GM06990 (cell line): ENCODE results near the gene ZNF445.
"Not testable (repeated sequence)": the region's sequence is repeated elsewhere in the genome, so short reads cannot be mapped to it uniquely, and the experiment has no call there.

Experiments used
- DNase-seq: peaks from one replicate; pipeline ENCODE4 v3.0.0-alpha.2; 2011; ENCODE audit not compliant: insufficient read length; ENCODE audit errors: extremely low read depth
- H3K27me3 ChIP-seq: replicated peaks from 2 replicates; pipeline ENCODE4 v1.6.0; 2011; ENCODE audit warnings: low read length; ENCODE audit not compliant: control insufficient read depth, insufficient read depth
- H3K36me3 ChIP-seq: 2 replicates; pipeline ENCODE4 v1.5.1; 2011; ENCODE audit warnings: low read length; ENCODE audit not compliant: control insufficient read depth, insufficient read depth
- H3K4me3 ChIP-seq: replicated peaks from 2 replicates; pipeline ENCODE4 v1.5.1; 2011; ENCODE audit warnings: low read depth, mild to moderate bottlenecking, control low read depth, low read length
- CTCF ChIP-seq: IDR thresholded peaks from 2 replicates; pipeline ENCODE4 v1.5.1; 2011; ENCODE audit warnings: low read length, control low read depth, mild to moderate bottlenecking, inconsistent platforms; ENCODE audit not compliant: insufficient read depth, poor library complexity, severe bottlenecking

Gene ZNF445

GRCh38 chr3:44419923-44420650 is 57.4 kb downstream of the ZNF445 start:
- TF ChIP-seq CTCF: no peak
- Histone ChIP-seq H3K27me3 (no peaks in the 10 kb centered on the region), H3K36me3 (no peaks in the 10 kb centered on the region), H3K4me3 (no peak overlapping the region)
- DNase-seq: no peak

GRCh38 chr3:44419116-44419922 is 58.2 kb downstream of the ZNF445 start:
- no peak for DNase-seq
- TF ChIP-seq CTCF: no peak
- Histone ChIP-seq H3K27me3 (no peaks in the 10 kb centered on the region), H3K36me3 (no peaks in the 10 kb centered on the region), H3K4me3 (no peak overlapping the region)

GRCh38 chr3:44418549-44418948 is 58.9 kb downstream of the ZNF445 start:
- no peak overlapping the region for H3K4me3 ChIP-seq
- no peaks in the 10 kb centered on the region for H3K27me3 ChIP-seq
- no peak for DNase-seq
- no peaks in the 10 kb centered on the region for H3K36me3 ChIP-seq
- TF ChIP-seq CTCF: peak; percentile 27

- H3K4me3 ChIP-seq, H3K36me3 ChIP-seq, H3K27me3 ChIP-seq, DNase-seq: not testable (repeated sequence)
Measured at GRCh38 chr3:44418118-44418517, 59.4 kb downstream of the ZNF445 start.

GRCh38 chr3:44416031-44417030 is 61.1 kb downstream of the ZNF445 start:
- no peak for DNase-seq
- H3K4me3 ChIP-seq: no peak overlapping the region
- H3K36me3 ChIP-seq: no peaks in the 10 kb centered on the region
- no peaks in the 10 kb centered on the region for H3K27me3 ChIP-seq
- TF ChIP-seq CTCF: no peak

- TF ChIP-seq CTCF: no peak
- DNase-seq: no peak
- Histone ChIP-seq H3K36me3 (no peaks in the 10 kb centered on the region), H3K27me3 (no peaks in the 10 kb centered on the region), H3K4me3 (no peak overlapping the region)
Measured at GRCh38 chr3:44415421-44415820, 62.0 kb downstream of the ZNF445 start.
